Gastrocnemius medialis (tissue), 4 donors: Measurements from ENCODE around the gene DUOX1. TPM values are rescaled to one million over a fixed set of nuclear protein-coding genes. Genes with fewer than 3 reads are reported as not detected.
A peak's percentile ranks its signal among the peaks of the same experiment; 100 is the strongest.

ENCODE experiments used
- ATAC-seq, 2 donors: fragments of 150-250 bp; one replicate each; pipeline ENCODE4 v1.9.1; 2016
- DNase-seq, 2 donors: peaks; one replicate each; pipeline ENCODE4 v3.0.0-alpha.2; 2019
- H3K27ac ChIP-seq, 4 donors: fragments of 200-600 bp; sonication (generic); 1 replicate in 1 of 4; 2 replicates in 3 of 4; pipeline ENCODE4 v1.5.1; 2016 to 2018; ENCODE audit warnings: mild to moderate bottlenecking in 2 of 4, moderate library complexity in 1 of 4
- H3K27me3 ChIP-seq, 3 donors: fragments of 200-600 bp; sonication (generic) in 2 of 3; 1 replicate in 1 of 3; 2 replicates in 2 of 3; pipeline versions ENCODE4 v1.5.1 to v1.6.0; 2016 to 2019; ENCODE audit warnings: mild to moderate bottlenecking in 1 of 3, moderate library complexity in 1 of 3
- H3K36me3 ChIP-seq, 2 donors: fragments of 200-600 bp; sonication (generic) in 1 of 2; one replicate each; pipeline ENCODE4 v1.5.1; 2017 to 2018
- H3K4me1 ChIP-seq, 2 donors: fragments of 200-600 bp; sonication (generic) in 1 of 2; one replicate each; pipeline ENCODE4 v1.5.1; 2016 to 2017; ENCODE audit warnings: mild to moderate bottlenecking in 2 of 2
- H3K4me3 ChIP-seq, 4 donors: fragments of 200-600 bp; sonication (generic) in 3 of 4; 1 replicate in 1 of 4; 2 replicates in 3 of 4; pipeline ENCODE4 v1.5.1; 2016 to 2019; ENCODE audit warnings: mild to moderate bottlenecking in 2 of 4
- H3K9me3 ChIP-seq, 3 donors: fragments of 200-600 bp; sonication (generic) in 2 of 3; 1 replicate in 1 of 3; 2 replicates in 2 of 3; pipeline ENCODE4 v1.5.1; 2016 to 2019
- CTCF ChIP-seq, 5 experiments: fragments of 450-650 bp in 3 of 5; fragments of 200-600 bp in 2 of 5; sonication (generic) in 2 of 5; IDR thresholded peaks in 4 of 5; conservative IDR thresholded peaks in 1 of 5; 1 replicate in 4 of 5; 2 replicates in 1 of 5; pipeline ENCODE4 v1.5.1; 2016 to 2019; ENCODE audit warnings: antibody characterized with exemption in 5 of 5, mild to moderate bottlenecking in 3 of 5, moderate library complexity in 3 of 5
- POLR2A ChIP-seq, 2 donors: fragments of 450-650 bp; IDR thresholded peaks; one replicate each; pipeline ENCODE4 v1.6.1; 2017; ENCODE audit warnings: antibody characterized with exemption in 2 of 2, mild to moderate bottlenecking in 2 of 2, moderate library complexity in 2 of 2
- in situ Hi-C, 4 donors: fragments of 200-750 bp; cut with MboI; loops; one replicate each; pipeline versions ENCODE4 v1.15.0 to v1.8.0; 2017; ENCODE audit warnings: low sequenced_read_pairs in 4 of 4
- intact Hi-C: fragments of 100-400 bp; cut with DNase I; formaldehyde crosslinking; loops from one replicate; pipeline ENCODE4 v1.15.1; 2023; ENCODE audit warnings: low total_unique reads
- total RNA-seq, 4 donors: library from RNA; depleted of rRNA; stranded (reverse); fragments of >200 nt; gene quantifications; one replicate each; pipeline versions ENCODE4 v1.1.0 to v1.2.3, GENCODE V29; 2016

Gene DUOX1
- total RNA-seq, 4 donors from 2014 or later: 0.07 to 0.56 (median 0.13) TPM; not detected in 1

- H3K4me3 ChIP-seq: peak overlapping the region in 1 of 4 donors; percentile 23
- TF ChIP-seq CTCF (IDR thresholded peaks at IDR 0.05 in 4 of 5, conservative IDR thresholded peaks at IDR 0.05 in 1 of 5) (no peak), POLR2A (IDR thresholded peaks at IDR 0.05) (no peak)
- no peak for ATAC-seq
- H3K27me3 ChIP-seq: peaks cover 62 to 65% (median 62%) of the 10 kb centered on the region in 3 donors
- peaks cover 7 to 15% of the 10 kb centered on the region in 2 donors for H3K4me1 ChIP-seq
- intact Hi-C loops (no loop called here), in situ Hi-C loops (no loop called here)
- DNase-seq: no peak
- no peak overlapping the region for H3K27ac ChIP-seq
- no peaks in the 10 kb centered on the region for H3K36me3 ChIP-seq
- no peaks in the 10 kb centered on the region for H3K9me3 ChIP-seq
These were observed 13.1 kb upstream of the DUOX1 start for GRCh38 chr15:45116482-45117307.

- DNase-seq (no peak), ATAC-seq (peak in 1 of 2 donors; percentile 29)
- intact Hi-C loops (no loop called here), in situ Hi-C loops (no loop called here)
- H3K4me1 ChIP-seq: peaks cover 7 to 15% of the 10 kb centered on the region in 2 donors
- no peak overlapping the region for H3K27ac ChIP-seq
- TF ChIP-seq POLR2A (IDR thresholded peaks at IDR 0.05) (no peak), CTCF (IDR thresholded peaks at IDR 0.05 in 4 of 5, conservative IDR thresholded peaks at IDR 0.05 in 1 of 5) (no peak)
- peak overlapping the region; percentile 21 to 56 (median 39) for H3K4me3 ChIP-seq
- peaks cover 54 to 56% (median 54%) of the 10 kb centered on the region in 3 donors for H3K27me3 ChIP-seq
- H3K9me3 ChIP-seq: no peaks in the 10 kb centered on the region
- H3K36me3 ChIP-seq: no peaks in the 10 kb centered on the region
These were observed 12.3 kb upstream of the DUOX1 start for GRCh38 chr15:45117308-45118130.

GRCh38 chr15:45118131-45118588 lies 11.6 kb upstream of the DUOX1 start:
- in situ Hi-C loops (no loop called here), intact Hi-C loops (no loop called here)
- peak overlapping the region; percentile 21 to 56 (median 39) for H3K4me3 ChIP-seq

GRCh38 chr15:45118996-45119395 lies 10.8 kb upstream of the DUOX1 start:
- no peaks in the 10 kb centered on the region for H3K9me3 ChIP-seq
- no peak overlapping the region for H3K27ac ChIP-seq
- no peak for TF ChIP-seq CTCF (IDR thresholded peaks at IDR 0.05 in 4 of 5, conservative IDR thresholded peaks at IDR 0.05 in 1 of 5)
- TF ChIP-seq POLR2A (IDR thresholded peaks at IDR 0.05): no peak
- no peaks in the 10 kb centered on the region for H3K36me3 ChIP-seq
- in situ Hi-C loops: no loop called here
- H3K4me1 ChIP-seq: peaks cover 7 to 9% of the 10 kb centered on the region in 2 donors
- intact Hi-C loops: no loop called here
- peaks cover 39 to 42% (median 39%) of the 10 kb centered on the region in 3 donors for H3K27me3 ChIP-seq
- ATAC-seq (no peak), DNase-seq (no peak)
- H3K4me3 ChIP-seq: no peak overlapping the region

More at GRCh38 chr15:45118131-45118588, 11.6 kb upstream of the DUOX1 start:
- DNase-seq (peak; percentile 60 to 73), ATAC-seq (peak; percentile 96 to 99)
- Histone ChIP-seq H3K9me3 (no peaks in the 10 kb centered on the region), H3K27me3 (peaks cover 47 to 50% (median 48%) of the 10 kb centered on the region in 3 donors), H3K27ac (no peak overlapping the region), H3K4me1 (peaks cover 7 to 10% of the 10 kb centered on the region in 2 donors), H3K36me3 (no peaks in the 10 kb centered on the region)
- TF ChIP-seq POLR2A (IDR thresholded peaks at IDR 0.05): no peak
- peak; percentile 48 to 91 (median 74) for TF ChIP-seq CTCF (IDR thresholded peaks at IDR 0.05 in 4 of 5, conservative IDR thresholded peaks at IDR 0.05 in 1 of 5)
